NCI-H2171 treated with DMSO at 0.1 percent for 48 hours (cell line): Measurements from ENCODE around the gene SPATA12.
A peak's percentile ranks its signal among the peaks of the same experiment; 100 is the strongest.
"Not testable (repeated sequence)": the region's sequence is repeated elsewhere in the genome, so short reads cannot be mapped to it uniquely, and the experiment has no call there.

Experiments used
- DNase-seq: peaks from one replicate; lab custom pipeline; 2025; lab: John Stamatoyannopoulos, UW

SPATA12 gene

GRCh38 chr3:57083266-57083995 is 23.0 kb downstream of the SPATA12 start:
- DNase-seq = not testable (repeated sequence)

DNA sequence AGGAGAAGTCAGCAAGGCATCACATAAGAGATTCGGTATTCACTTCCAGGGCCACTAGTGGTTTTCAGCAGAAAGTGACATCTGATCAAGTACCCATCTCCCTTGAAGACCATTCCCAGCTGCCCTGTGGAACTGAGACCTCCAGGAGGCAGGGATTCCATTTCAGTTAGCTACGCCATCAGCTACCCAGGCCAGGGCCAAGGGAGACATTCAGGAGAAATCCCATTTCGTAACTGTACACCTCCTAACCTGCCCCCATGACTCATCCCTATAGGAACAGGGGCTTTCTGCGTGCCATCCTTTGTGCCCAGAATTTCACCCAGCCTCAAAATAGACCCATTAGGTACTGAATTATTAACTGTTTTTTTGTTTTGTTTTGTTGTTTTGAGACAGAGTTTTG is 24.7 kb downstream of the SPATA12 start:
- DNase-seq = no peak

DNA sequence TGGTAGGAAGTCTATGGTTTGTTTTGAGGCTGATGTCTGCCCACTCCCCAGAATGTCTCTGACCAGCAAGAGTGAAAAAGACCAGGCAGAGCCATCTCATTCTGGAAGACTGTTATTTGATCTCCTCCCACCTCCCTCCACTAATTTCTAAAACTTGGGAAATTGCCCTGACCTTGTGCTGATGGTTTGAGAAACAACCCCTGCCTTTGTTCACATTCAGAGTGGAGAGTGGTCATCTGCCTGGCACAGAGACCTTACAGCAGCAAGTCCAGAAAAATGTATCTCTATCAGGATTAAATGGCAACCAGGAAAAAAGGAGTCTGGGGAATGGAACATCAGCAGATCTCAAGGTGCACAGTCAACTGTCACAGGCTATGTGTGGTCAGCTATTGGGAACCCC is 25.7 kb downstream of the SPATA12 start:
- no peak for DNase-seq

DNA sequence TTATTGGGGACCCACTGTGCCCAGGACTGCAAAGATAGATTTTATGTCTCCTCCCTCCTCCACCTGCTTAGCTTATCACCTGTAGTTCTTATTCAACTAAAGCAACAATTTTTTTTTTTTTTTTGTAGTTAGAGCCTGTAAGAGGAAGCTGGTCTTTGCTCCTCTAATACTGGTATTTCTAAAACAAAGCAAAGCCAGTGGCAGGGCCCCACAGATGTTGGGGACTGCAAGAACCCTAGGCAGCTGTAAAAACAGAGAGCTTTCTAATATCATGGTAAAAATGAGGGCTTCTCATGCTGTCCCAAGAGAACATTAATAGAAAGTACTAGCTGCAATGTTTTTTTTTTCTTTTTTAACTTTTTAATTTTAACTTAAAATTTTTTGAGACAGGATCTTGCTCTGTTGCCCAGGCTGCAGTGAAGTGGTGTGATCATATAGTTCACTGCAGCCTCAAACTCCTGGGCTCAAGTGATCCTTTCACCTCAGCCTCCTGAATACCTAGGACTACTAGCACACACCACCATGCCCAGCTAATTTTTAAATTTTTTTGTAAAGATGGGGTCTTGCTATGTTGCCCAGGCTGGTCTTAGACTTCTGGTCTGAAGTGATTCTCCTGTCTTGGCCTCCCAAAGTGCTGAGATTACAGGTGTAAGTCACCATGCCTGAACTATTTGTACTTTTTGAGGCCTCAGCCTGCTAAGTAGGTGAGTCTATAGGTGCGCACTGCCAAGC is 27.1 kb downstream of the SPATA12 start:
- DNase-seq = no peak

GRCh38 chr3:57088503-57088902 is 28.0 kb downstream of the SPATA12 start:
- DNase-seq = no peak

GRCh38 chr3:57089043-57089442 is 28.6 kb downstream of the SPATA12 start:
- no peak for DNase-seq

DNA sequence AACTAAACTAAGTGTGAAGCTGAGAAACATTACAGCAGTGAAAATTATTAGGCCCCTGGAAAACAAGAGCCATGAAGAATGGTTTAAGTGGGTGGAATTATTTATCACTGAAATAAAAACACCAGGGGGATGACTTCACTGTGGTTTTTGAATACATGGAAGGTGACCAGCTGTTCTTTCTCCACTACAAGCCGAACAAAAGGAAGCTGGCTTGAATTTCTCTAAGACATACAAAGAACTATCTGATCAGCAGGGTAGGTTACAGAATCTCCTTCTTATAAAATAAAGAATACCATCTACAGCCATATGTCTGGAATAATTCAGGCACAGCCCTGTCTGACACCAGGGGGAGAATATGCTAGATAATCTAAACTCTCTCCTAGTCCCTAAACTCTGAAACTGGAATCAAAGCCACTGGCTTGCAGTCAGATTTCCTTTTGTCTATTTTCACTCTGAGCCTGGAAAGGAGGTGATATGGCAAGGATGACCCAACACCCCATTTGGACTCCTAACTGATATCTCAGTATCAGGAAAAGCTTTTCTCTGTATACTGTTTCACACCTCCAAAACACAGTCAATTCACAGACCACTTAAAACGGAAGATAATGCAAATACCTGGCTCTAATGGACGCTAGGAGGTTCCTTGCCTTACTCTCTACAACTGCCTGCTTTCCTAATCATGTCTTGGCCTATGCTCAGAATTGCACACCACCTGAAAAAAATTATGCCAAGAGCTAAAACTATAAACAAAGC is 31.2 kb downstream of the SPATA12 start:
- DNase-seq = no peak

DNA sequence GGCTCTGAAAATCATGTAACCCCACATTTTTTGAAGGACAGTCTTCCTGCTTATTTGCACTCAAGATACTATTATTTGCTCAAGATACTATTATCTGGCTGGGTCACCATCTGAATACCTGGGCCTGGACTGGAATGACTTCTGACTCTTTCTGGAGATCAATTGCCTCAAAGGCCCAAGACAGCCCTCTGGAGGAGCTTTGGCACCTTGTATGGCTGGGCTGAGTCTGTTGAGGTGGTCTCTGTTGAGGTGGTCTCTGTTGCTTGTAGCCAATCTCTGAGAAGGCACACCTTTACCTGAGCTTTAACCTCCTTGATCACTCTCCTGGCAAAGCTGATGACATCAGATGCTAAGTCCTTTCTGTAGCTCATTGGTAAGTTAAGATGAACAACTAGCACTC is 33.0 kb downstream of the SPATA12 start:
- no peak for DNase-seq

GRCh38 chr3:57093971-57094535 is 33.6 kb downstream of the SPATA12 start:
- DNase-seq = no peak

GRCh38 chr3:57094575-57094974 is 34.1 kb downstream of the SPATA12 start:
- peak; percentile 84 for DNase-seq

GRCh38 chr3:57095363-57095762 is 34.9 kb downstream of the SPATA12 start:
- no peak for DNase-seq

GRCh38 chr3:57097536-57097935 is 37.1 kb downstream of the SPATA12 start:
- no peak for DNase-seq

DNA sequence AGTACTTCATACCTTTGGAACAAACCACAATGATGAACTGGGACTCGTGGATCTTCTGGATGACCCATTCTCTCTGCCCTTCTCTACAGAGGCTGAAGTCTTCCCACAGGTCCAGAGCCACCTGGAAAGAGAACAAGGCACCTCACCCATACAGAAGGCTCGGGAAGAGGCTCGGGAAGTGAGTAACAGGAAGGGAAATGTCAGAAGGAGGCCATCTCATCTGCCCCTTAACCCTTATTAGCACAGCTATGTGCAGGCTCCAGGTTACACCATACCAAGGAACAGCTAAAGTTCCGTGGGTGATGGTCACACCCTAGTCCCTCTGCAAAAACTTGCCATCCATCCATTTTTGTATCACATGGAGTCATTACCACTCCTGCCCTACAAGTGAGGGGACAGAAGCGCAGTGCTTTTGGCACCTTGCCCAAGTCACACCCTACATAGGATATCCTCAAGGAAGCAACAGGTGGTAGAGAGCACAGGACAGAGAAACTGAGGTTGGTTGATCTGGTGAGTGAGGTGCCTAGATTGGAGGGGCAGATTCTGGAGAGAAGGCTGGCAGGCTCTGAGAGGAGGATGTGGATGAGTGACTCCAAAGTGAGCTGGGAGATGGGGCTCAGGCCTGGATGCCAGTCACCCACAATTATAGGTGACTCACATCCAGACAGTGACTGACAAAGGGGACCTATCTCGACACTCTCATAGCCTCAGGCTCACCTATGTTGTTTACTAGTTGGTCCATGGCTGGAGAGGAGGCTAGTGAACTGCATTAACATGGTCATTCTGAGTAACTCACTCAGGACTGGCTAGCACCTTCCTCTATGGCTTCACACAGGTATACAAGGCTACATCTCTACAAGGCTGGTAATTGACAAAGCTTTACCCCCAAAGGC is 38.2 kb downstream of the SPATA12 start:
- DNase-seq = no peak

GRCh38 chr3:57100046-57100695 is 39.7 kb downstream of the SPATA12 start:
- DNase-seq = peak; percentile 61

GRCh38 chr3:57105585-57105984 is 45.1 kb downstream of the SPATA12 start:
- no peak for DNase-seq

DNA sequence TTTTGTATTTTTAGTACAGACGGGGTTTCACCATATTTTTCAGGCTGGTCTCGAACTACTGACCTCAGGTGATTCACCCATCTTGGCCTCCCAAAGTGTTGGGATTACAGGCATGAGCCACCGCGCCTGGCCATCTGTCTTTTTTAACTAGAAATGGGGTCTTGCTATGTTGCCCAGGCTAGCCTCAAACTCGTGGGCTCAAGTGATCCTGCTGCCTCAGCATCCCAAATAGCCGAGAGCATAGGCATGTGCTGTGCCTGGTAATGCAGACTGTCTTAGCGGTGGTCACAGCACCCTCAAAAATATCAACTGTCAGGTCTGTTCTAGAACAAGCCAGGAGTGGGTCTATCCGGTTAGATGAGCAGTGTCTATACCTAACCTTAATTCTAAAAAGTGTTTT is 48.2 kb downstream of the SPATA12 start:
- DNase-seq = no peak

DNA sequence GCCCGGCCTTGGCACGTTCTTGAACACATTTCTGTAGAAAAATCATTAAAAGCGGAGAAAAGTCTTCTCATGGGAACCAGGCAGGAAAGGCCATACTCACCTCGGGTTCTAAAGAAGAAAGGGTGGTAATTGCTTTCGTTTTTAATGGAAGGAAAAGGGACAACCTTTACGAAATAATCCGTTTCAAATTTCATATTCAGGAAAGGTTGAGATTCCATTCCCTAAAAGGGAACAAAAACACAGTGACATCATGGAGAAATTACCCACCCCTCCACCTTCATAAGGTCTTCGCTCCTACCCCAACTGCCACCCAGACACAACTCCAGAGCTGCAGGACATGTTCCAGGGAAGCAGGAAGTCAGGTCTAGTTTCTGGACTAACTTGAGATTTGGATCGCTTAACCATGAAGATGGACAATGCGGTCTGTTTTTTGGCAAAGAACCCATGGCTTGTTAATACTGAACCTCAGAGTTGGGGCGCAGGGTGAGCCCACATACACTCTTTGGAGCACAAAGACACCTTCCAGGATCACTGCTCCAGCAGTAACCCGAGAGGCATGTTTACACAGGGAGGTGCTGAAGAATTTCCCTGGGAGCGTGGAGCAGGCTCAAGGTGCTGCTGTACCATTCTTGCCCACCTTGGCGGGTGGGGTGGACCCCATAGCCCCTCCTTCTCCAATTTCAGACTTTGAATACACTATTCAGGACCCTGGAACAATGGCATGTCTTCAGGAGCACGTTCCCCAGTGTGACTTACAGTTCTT is 49.2 kb downstream of the SPATA12 start:
- no peak for DNase-seq

GRCh38 chr3:57110214-57110613 is 49.8 kb downstream of the SPATA12 start:
- DNase-seq = no peak

DNA sequence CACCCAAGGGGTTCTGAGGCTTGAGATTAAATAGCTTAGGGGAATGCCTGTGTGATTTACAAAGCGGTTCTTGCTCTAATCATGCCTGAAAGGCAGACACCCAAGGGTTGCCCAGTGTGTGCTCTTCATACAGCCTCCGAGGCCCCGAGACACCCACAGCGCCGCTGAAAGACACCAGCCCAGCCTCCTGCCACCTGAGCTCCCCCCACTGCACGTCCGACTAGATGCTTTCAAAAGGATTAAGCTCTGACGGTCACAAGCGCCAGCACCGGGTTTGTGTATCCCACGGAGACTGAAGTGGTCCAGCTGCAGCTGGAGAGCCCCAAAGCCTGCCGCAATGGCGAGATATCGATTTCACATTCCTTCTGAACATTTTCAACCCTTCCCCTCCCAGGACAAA is 50.3 kb downstream of the SPATA12 start:
- peak; percentile 18 for DNase-seq

DNA sequence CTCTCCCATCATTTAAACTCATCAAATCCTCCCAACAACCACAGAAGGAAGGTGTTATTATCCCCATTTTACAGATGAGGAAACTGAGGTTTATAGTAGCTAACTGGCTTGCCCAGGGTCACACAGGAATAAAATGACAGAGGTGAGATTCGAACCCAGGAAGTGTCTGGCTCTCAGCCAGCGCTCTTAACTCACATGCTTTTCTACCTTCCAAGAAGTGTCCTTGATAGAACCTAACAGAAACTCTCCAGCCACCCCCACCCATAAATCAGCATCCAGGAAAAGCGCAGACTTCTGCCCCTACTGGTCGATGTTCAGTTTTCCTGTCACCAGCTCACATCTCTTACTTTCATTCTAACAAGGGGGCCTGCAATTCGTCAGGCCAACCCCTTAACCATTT is 51.7 kb downstream of the SPATA12 start:
- no peak for DNase-seq
